BLaER1 (cell line): ENCODE data around the gene NSRP1.

Experiments
- H3K27ac ChIP-seq: shearing (Covaris generic); formaldehyde crosslinking; 2 replicates; pipeline ENCODE4 v1.8.1; 2022
- H3K27me3 ChIP-seq: shearing (Covaris generic); formaldehyde crosslinking; 2 replicates; pipeline ENCODE4 v1.8.1; 2022
- H3K36me3 ChIP-seq: shearing (Covaris generic); formaldehyde crosslinking; 2 replicates; pipeline ENCODE4 v1.8.1; 2022
- H3K4me1 ChIP-seq: shearing (Covaris generic); formaldehyde crosslinking; 2 replicates; pipeline ENCODE4 v1.8.1; 2022
- H3K4me2 ChIP-seq: shearing (Covaris generic); formaldehyde crosslinking; 2 replicates; pipeline ENCODE4 v1.8.1; 2022
- H3K4me3 ChIP-seq: shearing (Covaris generic); formaldehyde crosslinking; 2 replicates; pipeline ENCODE4 v1.8.1; 2022
- H3K9ac ChIP-seq: shearing (Covaris generic); formaldehyde crosslinking; 2 replicates; pipeline ENCODE4 v1.8.1; 2022
- H3K9me3 ChIP-seq: shearing (Covaris generic); formaldehyde crosslinking; 2 replicates; pipeline ENCODE4 v1.8.1; 2022
- H4K20me1 ChIP-seq: shearing (Covaris generic); formaldehyde crosslinking; 2 replicates; pipeline ENCODE4 v1.8.1; 2022
- Cebpa-rat ChIP-seq: shearing (Covaris generic); IDR thresholded peaks from 2 replicates; pipeline ENCODE4 v1.8.1; 2022

Gene NSRP1

GRCh38 chr17:30153463-30153862, 36.8 kb downstream of the NSRP1 start:
- Histone ChIP-seq H3K4me2 (no peak overlapping the region), H3K9me3 (peaks cover 5% of the 10 kb centered on the region; the same call in 1 of the 2 replicates), H3K27me3 (no peaks in the 10 kb centered on the region), H3K9ac (no peak overlapping the region), H3K27ac (no peak overlapping the region), H3K36me3 (peaks cover 68% of the 10 kb centered on the region), H3K4me1 (peaks cover 16% of the 10 kb centered on the region; the same call in 1 of the 2 replicates), H3K4me3 (no peak overlapping the region), H4K20me1 (peaks cover 31% of the 10 kb centered on the region; the same call in 1 of the 2 replicates)
- TF ChIP-seq Cebpa-rat = no peak

- no peak for TF ChIP-seq Cebpa-rat
These were observed 38.8 kb downstream of the NSRP1 start for GRCh38 chr17:30155389-30155788.

GRCh38 chr17:30158896-30159625, 42.4 kb downstream of the NSRP1 start:
- peaks cover 14% of the 10 kb centered on the region; the same call in 1 of the 2 replicates for H3K4me1 ChIP-seq
- H3K4me2 ChIP-seq = no peak overlapping the region
- H3K27ac ChIP-seq = no peak overlapping the region
- H3K27me3 ChIP-seq = no peaks in the 10 kb centered on the region
- peaks cover 38% of the 10 kb centered on the region for H4K20me1 ChIP-seq
- H3K4me3 ChIP-seq = no peak overlapping the region
- no peak for TF ChIP-seq Cebpa-rat
- H3K36me3 ChIP-seq = peaks cover 77% of the 10 kb centered on the region
- H3K9me3 ChIP-seq = peaks cover 28% of the 10 kb centered on the region
- no peak overlapping the region for H3K9ac ChIP-seq

More at GRCh38 chr17:30155389-30155788, 38.8 kb downstream of the NSRP1 start:
- H3K27ac ChIP-seq = no peak overlapping the region
- H3K9me3 ChIP-seq = peaks cover 24% of the 10 kb centered on the region
- no peaks in the 10 kb centered on the region for H3K27me3 ChIP-seq
- H3K4me1 ChIP-seq = peaks cover 18% of the 10 kb centered on the region; the same call in 1 of the 2 replicates
- peaks cover 32% of the 10 kb centered on the region for H4K20me1 ChIP-seq
- no peak overlapping the region for H3K4me3 ChIP-seq
- H3K4me2 ChIP-seq = no peak overlapping the region
- peaks cover 74% of the 10 kb centered on the region for H3K36me3 ChIP-seq
- no peak overlapping the region for H3K9ac ChIP-seq

- Histone ChIP-seq H3K4me2 (no peak overlapping the region), H3K27ac (no peak overlapping the region)
- no peak for TF ChIP-seq Cebpa-rat
These were observed 44.0 kb downstream of the NSRP1 start for GRCh38 chr17:30160419-30161172.

DNA sequence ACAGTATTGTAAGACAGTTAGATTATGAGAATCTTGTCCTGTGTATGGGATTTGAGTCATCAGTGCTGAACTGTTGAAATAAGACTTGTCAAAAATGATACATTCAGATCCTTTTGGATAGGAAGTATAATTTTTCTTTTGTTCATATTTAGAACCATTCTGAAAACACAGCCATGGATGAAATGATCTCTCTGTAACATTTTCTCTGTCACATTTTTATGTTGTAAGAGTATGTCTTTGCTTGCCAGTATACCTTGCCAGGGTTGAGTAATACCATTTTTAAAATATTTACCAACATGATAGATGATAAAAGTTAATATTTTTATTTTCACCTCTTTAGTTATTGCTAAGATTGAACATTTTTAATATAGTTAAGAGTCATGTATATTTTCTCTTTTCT, 45.0 kb downstream of the NSRP1 start:
- Histone ChIP-seq H3K4me3 (no peak overlapping the region), H3K27ac (no peak overlapping the region), H3K9me3 (peaks cover 28% of the 10 kb centered on the region), H3K9ac (no peak overlapping the region), H3K4me2 (no peak overlapping the region), H3K4me1 (peaks cover 27% of the 10 kb centered on the region), H3K36me3 (peaks cover 71% of the 10 kb centered on the region), H3K27me3 (no peaks in the 10 kb centered on the region), H4K20me1 (peaks cover 40% of the 10 kb centered on the region)
- no peak for TF ChIP-seq Cebpa-rat

More at GRCh38 chr17:30160419-30161172, 44.0 kb downstream of the NSRP1 start:
- H3K36me3 ChIP-seq = peaks cover 78% of the 10 kb centered on the region
- no peaks in the 10 kb centered on the region for H3K27me3 ChIP-seq
- H3K4me3 ChIP-seq = no peak overlapping the region
- no peak overlapping the region for H3K9ac ChIP-seq
- peaks cover 40% of the 10 kb centered on the region for H4K20me1 ChIP-seq
- H3K9me3 ChIP-seq = peaks cover 28% of the 10 kb centered on the region
- H3K4me1 ChIP-seq = peaks cover 26% of the 10 kb centered on the region

GRCh38 chr17:30164531-30164930, 47.9 kb downstream of the NSRP1 start:
- Histone ChIP-seq H3K4me3 (no peak overlapping the region), H3K27ac (no peak overlapping the region), H3K36me3 (peaks cover 51% of the 10 kb centered on the region), H3K9me3 (peaks cover 12% of the 10 kb centered on the region), H3K4me2 (no peak overlapping the region), H3K9ac (no peak overlapping the region), H3K4me1 (peaks cover 13% of the 10 kb centered on the region), H3K27me3 (no peaks in the 10 kb centered on the region), H4K20me1 (peaks cover 29% of the 10 kb centered on the region)
- TF ChIP-seq Cebpa-rat = no peak

DNA sequence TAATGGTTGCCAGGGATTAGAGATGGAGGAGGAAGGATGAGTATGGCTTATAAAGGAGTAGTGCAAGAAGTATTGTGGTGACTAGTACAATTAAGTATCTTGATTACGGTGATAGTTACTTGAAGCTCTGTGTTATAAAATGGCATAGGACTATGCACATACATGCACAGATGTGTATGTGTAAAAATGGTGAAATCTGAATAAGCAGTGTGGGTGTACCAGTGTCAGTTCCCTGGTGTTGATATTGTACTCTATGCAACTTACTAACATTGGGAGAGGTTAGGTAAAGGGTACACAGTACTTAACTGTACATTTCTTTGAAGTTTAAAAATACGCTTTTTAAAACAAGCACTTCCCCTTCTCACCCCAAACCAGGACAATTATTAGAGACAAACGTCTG, 48.5 kb downstream of the NSRP1 start:
- Histone ChIP-seq H3K27me3 (no peaks in the 10 kb centered on the region), H3K4me3 (no peak overlapping the region), H4K20me1 (peaks cover 26% of the 10 kb centered on the region), H3K9me3 (peaks cover 6% of the 10 kb centered on the region; the same call in 1 of the 2 replicates), H3K4me1 (peaks cover 13% of the 10 kb centered on the region), H3K27ac (no peak overlapping the region), H3K4me2 (no peak overlapping the region), H3K36me3 (peaks cover 45% of the 10 kb centered on the region), H3K9ac (no peak overlapping the region)
- no peak for TF ChIP-seq Cebpa-rat

- H4K20me1 ChIP-seq = peaks cover 26% of the 10 kb centered on the region
- peaks cover 13% of the 10 kb centered on the region for H3K4me1 ChIP-seq
- H3K36me3 ChIP-seq = peaks cover 42% of the 10 kb centered on the region
- no peak overlapping the region for H3K4me3 ChIP-seq
- H3K4me2 ChIP-seq = no peak overlapping the region
- no peak for TF ChIP-seq Cebpa-rat
- H3K9me3 ChIP-seq = no peaks in the 10 kb centered on the region
- H3K9ac ChIP-seq = no peak overlapping the region
- no peak overlapping the region for H3K27ac ChIP-seq
- H3K27me3 ChIP-seq = no peaks in the 10 kb centered on the region
These were observed 49.3 kb downstream of the NSRP1 start for GRCh38 chr17:30165960-30166359.

GRCh38 chr17:30170415-30170987, 53.9 kb downstream of the NSRP1 start:
- Histone ChIP-seq H3K36me3 (peaks cover 37% of the 10 kb centered on the region), H3K9ac (no peak overlapping the region), H3K9me3 (no peaks in the 10 kb centered on the region), H3K27ac (no peak overlapping the region), H3K4me2 (no peak overlapping the region), H3K4me3 (no peak overlapping the region), H3K4me1 (peaks cover 2% of the 10 kb centered on the region), H4K20me1 (peaks cover 16% of the 10 kb centered on the region), H3K27me3 (no peaks in the 10 kb centered on the region)
- no peak for TF ChIP-seq Cebpa-rat

GRCh38 chr17:30172560-30172959, 55.9 kb downstream of the NSRP1 start:
- no peak overlapping the region for H3K4me3 ChIP-seq
- no peak overlapping the region for H3K4me2 ChIP-seq
- H3K27ac ChIP-seq = no peak overlapping the region
- H3K4me1 ChIP-seq = no peaks in the 10 kb centered on the region
- no peaks in the 10 kb centered on the region for H3K27me3 ChIP-seq
- H3K9me3 ChIP-seq = no peaks in the 10 kb centered on the region
- no peak overlapping the region for H3K9ac ChIP-seq
- H3K36me3 ChIP-seq = peaks cover 48% of the 10 kb centered on the region
- no peak for TF ChIP-seq Cebpa-rat
- peaks cover 16% of the 10 kb centered on the region for H4K20me1 ChIP-seq
